ENCODE data around the gene WDPCP.

DNA sequence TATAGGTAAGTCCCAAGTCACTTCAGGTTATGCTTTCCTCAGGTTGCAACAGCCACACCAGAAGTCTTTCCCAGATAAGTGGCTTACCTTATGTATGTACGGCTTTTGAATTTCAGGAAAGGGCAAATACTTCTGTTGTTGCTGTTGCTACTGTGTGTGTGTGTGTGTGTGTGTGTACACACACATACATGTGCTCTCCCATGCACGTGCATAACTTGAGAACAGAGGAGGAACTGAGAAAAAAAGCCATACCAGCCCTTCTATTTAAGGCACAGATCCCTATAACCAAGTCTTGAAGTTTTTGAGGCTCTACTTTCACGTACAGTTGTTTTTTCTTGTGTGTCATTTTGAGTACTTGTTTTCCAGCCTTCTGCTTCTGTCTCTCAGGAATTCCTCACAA, 62.4 kb downstream of the WDPCP start:
- TF ChIP-seq, protein P1, sequence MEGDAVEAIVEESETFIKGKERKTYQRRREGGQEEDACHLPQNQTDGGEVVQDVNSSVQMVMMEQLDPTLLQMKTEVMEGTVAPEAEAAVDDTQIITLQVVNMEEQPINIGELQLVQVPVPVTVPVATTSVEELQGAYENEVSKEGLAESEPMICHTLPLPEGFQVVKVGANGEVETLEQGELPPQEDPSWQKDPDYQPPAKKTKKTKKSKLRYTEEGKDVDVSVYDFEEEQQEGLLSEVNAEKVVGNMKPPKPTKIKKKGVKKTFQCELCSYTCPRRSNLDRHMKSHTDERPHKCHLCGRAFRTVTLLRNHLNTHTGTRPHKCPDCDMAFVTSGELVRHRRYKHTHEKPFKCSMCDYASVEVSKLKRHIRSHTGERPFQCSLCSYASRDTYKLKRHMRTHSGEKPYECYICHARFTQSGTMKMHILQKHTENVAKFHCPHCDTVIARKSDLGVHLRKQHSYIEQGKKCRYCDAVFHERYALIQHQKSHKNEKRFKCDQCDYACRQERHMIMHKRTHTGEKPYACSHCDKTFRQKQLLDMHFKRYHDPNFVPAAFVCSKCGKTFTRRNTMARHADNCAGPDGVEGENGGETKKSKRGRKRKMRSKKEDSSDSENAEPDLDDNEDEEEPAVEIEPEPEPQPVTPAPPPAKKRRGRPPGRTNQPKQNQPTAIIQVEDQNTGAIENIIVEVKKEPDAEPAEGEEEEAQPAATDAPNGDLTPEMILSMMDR (IDR thresholded peaks at IDR 0.05): no peak
- no peak for TF ChIP-seq ZFX (IDR thresholded peaks at IDR 0.05; ENCODE audit: borderline replicate concordance)

All from 22Rv1 (cell line).